OCI-LY7 (cell line): ENCODE measurements around the gene SNX19. TPM values are rescaled to one million over a fixed set of nuclear protein-coding genes. Genes with fewer than 3 reads are reported as not detected.

Experiments used
- BruUV-seq: library from RNA; stranded (reverse); fragments of 400-500 nt; replicated peaks from 2 replicates; lab custom pipeline; 2021; lab: Mats Ljungman, UMichigan
- CTCF ChIA-PET: fragments of 300-600 bp; sonication (Branson Sonifier 250); formaldehyde crosslinking; loops from one replicate; lab custom pipeline; 2022; ENCODE audit warnings: antibody characterized with exemption; ENCODE audit not compliant: unreplicated experiment; lab: Charles Lee
- POLR2A ChIA-PET: fragments of 300-600 bp; sonication (Branson Sonifier 250); formaldehyde crosslinking; loops from one replicate; lab custom pipeline; 2022; ENCODE audit warnings: antibody characterized with exemption; lab: Charles Lee
- DNase-seq: peaks from one replicate; pipeline ENCODE4 v3.0.0-alpha.2; 2015; ENCODE audit warnings: low spot score
- H2AFZ ChIP-seq: fragments of 200-600 bp; sonication (generic), shearing (Covaris generic); 2 replicates; pipeline ENCODE4 v1.6.1; 2014; ENCODE audit warnings: mild to moderate bottlenecking, antibody characterized with exemption, low read length, moderate library complexity
- H3K27ac ChIP-seq: fragments of 200-600 bp; sonication (generic); 2 replicates; pipeline ENCODE4 v1.5.1; 2014; ENCODE audit warnings: mixed run types, low read depth, mild to moderate bottlenecking, moderate library complexity, low read length, inconsistent platforms; ENCODE audit not compliant: poor library complexity, severe bottlenecking
- H3K36me3 ChIP-seq: fragments of 200-600 bp; sonication (generic); 2 replicates; pipeline ENCODE4 v1.6.1; 2014; ENCODE audit warnings: mild to moderate bottlenecking, antibody characterized with exemption, low read length, moderate library complexity, mixed read lengths; ENCODE audit not compliant: insufficient read depth
- H3K4me1 ChIP-seq: fragments of 200-600 bp; sonication (generic); 2 replicates; pipeline ENCODE4 v1.5.1; 2014; ENCODE audit warnings: mild to moderate bottlenecking, low read length; ENCODE audit not compliant: insufficient read depth, poor library complexity, severe bottlenecking
- H3K4me2 ChIP-seq: fragments of 200-600 bp; sonication (generic); 2 replicates; pipeline ENCODE4 v1.6.1; 2014; ENCODE audit warnings: mild to moderate bottlenecking, low read length
- H3K4me3 ChIP-seq: fragments of 200-600 bp; sonication (generic); 2 replicates; pipeline ENCODE4 v1.5.1; 2014; ENCODE audit warnings: mild to moderate bottlenecking, low read depth, low read length; ENCODE audit not compliant: poor library complexity, severe bottlenecking
- H3K79me2 ChIP-seq: fragments of 200-600 bp; sonication (generic); 2 replicates; pipeline ENCODE4 v1.6.1; 2016; ENCODE audit warnings: low read depth, mild to moderate bottlenecking, low read length, moderate library complexity, mixed read lengths; ENCODE audit not compliant: insufficient read depth
- H3K9me2 ChIP-seq: fragments of 200-600 bp; sonication (generic); 2 replicates; pipeline ENCODE4 v1.6.1; 2016; ENCODE audit warnings: mild to moderate bottlenecking, low read length, mixed read lengths; ENCODE audit not compliant: insufficient read depth
- H3K9me3 ChIP-seq: fragments of 200-600 bp; sonication (generic); 2 replicates; pipeline ENCODE4 v1.6.1; 2014; ENCODE audit warnings: mild to moderate bottlenecking, mixed run types, low read length, mixed read lengths
- H4K20me1 ChIP-seq: fragments of 200-600 bp; sonication (generic); 2 replicates; pipeline ENCODE4 v1.6.1; 2014; ENCODE audit warnings: mild to moderate bottlenecking, antibody characterized with exemption, low read length, moderate library complexity, mixed read lengths; ENCODE audit not compliant: insufficient read depth
- CTCF ChIP-seq: fragments of 200-600 bp; sonication (generic); conservative IDR thresholded peaks from 2 replicates; pipeline ENCODE4 v1.5.1; 2014; ENCODE audit warnings: mild to moderate bottlenecking, antibody characterized with exemption, low read length, moderate library complexity, mixed read lengths
- EZH2phosphoT487 ChIP-seq: fragments of 200-600 bp; sonication (generic); IDR thresholded peaks from 2 replicates; pipeline ENCODE4 v1.6.1; 2018; ENCODE audit warnings: low read depth, borderline replicate concordance, mild to moderate bottlenecking, mixed run types, antibody characterized with exemption, low read length, moderate library complexity, mixed read lengths
- intact Hi-C: fragments of 100-400 bp; cut with micrococcal nuclease; formaldehyde crosslinking; loops from one replicate; pipeline ENCODE4 v1.10.0; 2022; ENCODE audit not compliant: unreplicated experiment
- total RNA-seq, 2 experiments: library from RNA; depleted of rRNA in 1 of 2; stranded (reverse); fragments of >200 nt in 1 of 2; shearing (Covaris generic) in 1 of 2; gene quantifications; 2 replicates each; pipeline ENCODE4 v1.2.3, GENCODE V29; 2014 to 2022

The SNX19 gene
- total RNA-seq, 2 experiments from 2014 or later: 35.0 to 35.8 TPM

- H3K79me2 ChIP-seq: peaks cover 8% of the 10 kb centered on the region; the same call in 1 of the 2 replicates
- DNase-seq: no peak
- peaks cover 18% of the 10 kb centered on the region for H3K36me3 ChIP-seq
- POLR2A ChIA-PET: no interaction called here
- TF ChIP-seq EZH2phosphoT487 (no peak), CTCF (no peak)
- H3K9me3 ChIP-seq: no peaks in the 10 kb centered on the region
- no peak overlapping the region for H2AFZ ChIP-seq
- intact Hi-C loops: loop anchor here (10.0 kb wide), 1 partner anchor 457 kb away; the partner anchor contains the start of gene NTM
- CTCF ChIA-PET: no interaction called here
- H3K9me2 ChIP-seq: no peaks in the 10 kb centered on the region
- no peak overlapping the region for H3K27ac ChIP-seq
- H3K4me2 ChIP-seq: no peak overlapping the region
- peaks cover 7% of the 10 kb centered on the region for H3K4me1 ChIP-seq
- BruUV-seq: no TSS peak
- no peak overlapping the region for H3K4me3 ChIP-seq
- no peaks in the 10 kb centered on the region for H4K20me1 ChIP-seq
Measured at GRCh38 chr11:130918081-130918480, 1.8 kb upstream of the SNX19 start.

- Histone ChIP-seq H3K36me3 (peaks cover 18% of the 10 kb centered on the region), H3K79me2 (peaks cover 8% of the 10 kb centered on the region; the same call in 1 of the 2 replicates), H3K9me2 (no peaks in the 10 kb centered on the region), H4K20me1 (no peaks in the 10 kb centered on the region), H3K4me2 (peak overlapping the region; percentile 49), H3K4me3 (peak overlapping the region; percentile 93), H2AFZ (peak overlapping the region; percentile 84), H3K27ac (no peak overlapping the region), H3K4me1 (peaks cover 7% of the 10 kb centered on the region), H3K9me3 (no peaks in the 10 kb centered on the region)
- TF ChIP-seq CTCF (no peak), EZH2phosphoT487 (no peak)
- DNase-seq: no peak
- ChIA-PET POLR2A (interaction anchor here (1.2 kb wide), 1 partner anchor 16 kb away, joined by 3 read pairs; no protein-coding TSS in a partner anchor), CTCF (interaction anchor here (1.6 kb wide), 1 partner anchor 22 kb away, joined by 3 read pairs; no protein-coding TSS in a partner anchor)
- intact Hi-C loops: loop anchor here (10.0 kb wide), 1 partner anchor 458 kb away; the partner anchor contains the start of gene NTM
- no TSS peak for BruUV-seq
Measured at GRCh38 chr11:130916910-130917309, 631 bp upstream of the SNX19 start.
